ENCODE measurements around the gene LRPPRC.

Gene LRPPRC

GRCh38 chr2:43980902-43981301, 14.9 kb downstream of the LRPPRC start:
- DNase-seq (ENCODE audit: low read depth in 2 of 2, low spot score in 1 of 2): no peak

GRCh38 chr2:43977677-43978375, 18.0 kb downstream of the LRPPRC start:
- DNase-seq (ENCODE audit: low read depth in 2 of 2, low spot score in 1 of 2): no peak

GRCh38 chr2:43960921-43961320, 34.9 kb downstream of the LRPPRC start:
- no peak for DNase-seq (ENCODE audit: low read depth in 2 of 2, low spot score in 1 of 2)

GRCh38 chr2:43958397-43959275, 37.2 kb downstream of the LRPPRC start:
- DNase-seq (ENCODE audit: low read depth in 2 of 2, low spot score in 1 of 2): no peak

- no peak for DNase-seq (ENCODE audit: low read depth in 2 of 2, low spot score in 1 of 2)
Observed at GRCh38 chr2:43950383-43951008, 45.3 kb downstream of the LRPPRC start.

GRCh38 chr2:43948370-43948769, 47.4 kb downstream of the LRPPRC start:
- DNase-seq (ENCODE audit: low read depth in 2 of 2, low spot score in 1 of 2): no peak

GRCh38 chr2:43946685-43947084, 49.1 kb downstream of the LRPPRC start:
- DNase-seq (ENCODE audit: low read depth in 2 of 2, low spot score in 1 of 2): no peak

GRCh38 chr2:43945439-43945838, 50.4 kb downstream of the LRPPRC start:
- DNase-seq (ENCODE audit: low read depth in 2 of 2, low spot score in 1 of 2): no peak

- DNase-seq (ENCODE audit: low read depth in 2 of 2, low spot score in 1 of 2): no peak
Observed at GRCh38 chr2:43944915-43945314, 50.9 kb downstream of the LRPPRC start.

GRCh38 chr2:43943809-43944452, 51.9 kb downstream of the LRPPRC start:
- DNase-seq (ENCODE audit: low read depth in 2 of 2, low spot score in 1 of 2): no peak

GRCh38 chr2:43943323-43943722, 52.5 kb downstream of the LRPPRC start:
- DNase-seq (ENCODE audit: low read depth in 2 of 2, low spot score in 1 of 2): no peak

- DNase-seq (ENCODE audit: low read depth in 2 of 2, low spot score in 1 of 2): no peak
Observed at GRCh38 chr2:43942881-43943280, 52.9 kb downstream of the LRPPRC start.

- no peak for DNase-seq (ENCODE audit: low read depth in 2 of 2, low spot score in 1 of 2)
Observed at GRCh38 chr2:43941966-43942365, 53.8 kb downstream of the LRPPRC start.

GRCh38 chr2:43941359-43941758, 54.4 kb downstream of the LRPPRC start:
- DNase-seq (ENCODE audit: low read depth in 2 of 2, low spot score in 1 of 2): no peak

- DNase-seq (ENCODE audit: low read depth in 2 of 2, low spot score in 1 of 2): no peak
Observed at GRCh38 chr2:43939695-43940256, 56.0 kb downstream of the LRPPRC start.

- DNase-seq (ENCODE audit: low read depth in 2 of 2, low spot score in 1 of 2): no peak
Observed at GRCh38 chr2:43937269-43937820, 58.4 kb downstream of the LRPPRC start.

GRCh38 chr2:43934567-43934966, 61.2 kb downstream of the LRPPRC start:
- no peak for DNase-seq (ENCODE audit: low read depth in 2 of 2, low spot score in 1 of 2)

- no peak for DNase-seq (ENCODE audit: low read depth in 2 of 2, low spot score in 1 of 2)
Observed at GRCh38 chr2:43931293-43931692, 64.5 kb downstream of the LRPPRC start.

- DNase-seq (ENCODE audit: low read depth in 2 of 2, low spot score in 1 of 2): no peak
Observed at GRCh38 chr2:43927442-43927841, 68.3 kb downstream of the LRPPRC start.

- DNase-seq (ENCODE audit: low read depth in 2 of 2, low spot score in 1 of 2): no peak
Observed at GRCh38 chr2:43925431-43925830, 70.4 kb downstream of the LRPPRC start.

GRCh38 chr2:43924463-43924862, 71.3 kb downstream of the LRPPRC start:
- DNase-seq (ENCODE audit: low read depth in 2 of 2, low spot score in 1 of 2): no peak

All from stimulated activated CD8-positive, alpha-beta memory T cell treated with anti-CD3 and anti-CD28 coated beads, Interleukin-4, amount 100 ng/mL, for 1 hour (primary cell).